AG09309 (cell line): ENCODE results near the gene IL4R.
A peak's percentile ranks its signal among the peaks of the same experiment; 100 is the strongest.

Experiments
- DNase-seq: peaks from one replicate; pipeline ENCODE4 v3.0.0-alpha.2; 2010; ENCODE audit warnings: low read depth
- H3K4me3 ChIP-seq: 2 replicates; pipeline ENCODE4 v1.5.1; 2011; ENCODE audit warnings: mild to moderate bottlenecking, low read depth, low read length, moderate library complexity; ENCODE audit not compliant: control insufficient read depth
- TF ChIP-seq, protein P1 (sequence below): IDR thresholded peaks from 2 replicates; pipeline ENCODE4 v1.5.1; 2011; ENCODE audit warnings: mild to moderate bottlenecking, low read depth, low read length, inconsistent platforms; ENCODE audit not compliant: insufficient read depth, control insufficient read depth; ENCODE audit errors: missing control alignments

The IL4R gene

DNA sequence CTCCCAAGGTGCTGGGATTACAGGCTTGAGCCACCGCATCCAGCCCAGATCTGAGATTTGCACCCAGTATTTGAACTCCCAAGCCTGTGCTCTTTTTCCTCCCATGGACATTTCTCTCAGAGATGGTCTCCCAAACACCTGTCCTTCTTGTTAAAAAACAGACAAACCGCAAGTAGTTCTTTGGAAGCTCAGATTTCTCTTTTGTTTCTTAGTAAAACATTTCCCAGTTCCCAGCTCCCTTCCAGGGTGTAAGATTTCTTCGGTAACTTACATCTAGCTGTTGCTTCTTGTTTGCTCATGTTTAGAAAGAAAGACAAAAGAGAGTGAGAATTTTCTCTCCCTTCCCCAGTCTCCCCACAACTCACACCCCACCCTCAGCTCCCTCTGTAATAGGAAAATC, 36.2 kb downstream of the IL4R start:
- TF ChIP-seq, protein P1, sequence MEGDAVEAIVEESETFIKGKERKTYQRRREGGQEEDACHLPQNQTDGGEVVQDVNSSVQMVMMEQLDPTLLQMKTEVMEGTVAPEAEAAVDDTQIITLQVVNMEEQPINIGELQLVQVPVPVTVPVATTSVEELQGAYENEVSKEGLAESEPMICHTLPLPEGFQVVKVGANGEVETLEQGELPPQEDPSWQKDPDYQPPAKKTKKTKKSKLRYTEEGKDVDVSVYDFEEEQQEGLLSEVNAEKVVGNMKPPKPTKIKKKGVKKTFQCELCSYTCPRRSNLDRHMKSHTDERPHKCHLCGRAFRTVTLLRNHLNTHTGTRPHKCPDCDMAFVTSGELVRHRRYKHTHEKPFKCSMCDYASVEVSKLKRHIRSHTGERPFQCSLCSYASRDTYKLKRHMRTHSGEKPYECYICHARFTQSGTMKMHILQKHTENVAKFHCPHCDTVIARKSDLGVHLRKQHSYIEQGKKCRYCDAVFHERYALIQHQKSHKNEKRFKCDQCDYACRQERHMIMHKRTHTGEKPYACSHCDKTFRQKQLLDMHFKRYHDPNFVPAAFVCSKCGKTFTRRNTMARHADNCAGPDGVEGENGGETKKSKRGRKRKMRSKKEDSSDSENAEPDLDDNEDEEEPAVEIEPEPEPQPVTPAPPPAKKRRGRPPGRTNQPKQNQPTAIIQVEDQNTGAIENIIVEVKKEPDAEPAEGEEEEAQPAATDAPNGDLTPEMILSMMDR: no peak
- H3K4me3 ChIP-seq: no peak overlapping the region
- DNase-seq: no peak

DNA sequence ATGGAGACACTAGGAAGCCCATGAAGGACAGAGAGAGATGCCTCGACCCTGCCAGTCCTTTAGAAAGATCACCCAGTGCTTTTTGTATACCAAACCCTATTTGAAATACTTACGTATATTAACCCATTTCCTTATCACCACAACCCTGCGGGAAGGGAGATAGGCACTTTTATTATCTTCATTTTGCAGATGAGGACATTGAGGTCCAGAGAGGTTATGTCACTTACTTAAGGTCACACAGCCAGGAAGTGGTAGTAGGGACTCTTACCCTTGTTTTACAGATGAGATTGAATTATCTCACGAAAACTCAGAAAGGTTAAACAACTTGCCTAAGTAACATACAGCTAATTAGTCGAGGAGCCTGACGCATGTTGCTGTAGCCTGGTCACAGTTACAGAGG, 38.2 kb downstream of the IL4R start:
- H3K4me3 ChIP-seq: no peak overlapping the region

DNA sequence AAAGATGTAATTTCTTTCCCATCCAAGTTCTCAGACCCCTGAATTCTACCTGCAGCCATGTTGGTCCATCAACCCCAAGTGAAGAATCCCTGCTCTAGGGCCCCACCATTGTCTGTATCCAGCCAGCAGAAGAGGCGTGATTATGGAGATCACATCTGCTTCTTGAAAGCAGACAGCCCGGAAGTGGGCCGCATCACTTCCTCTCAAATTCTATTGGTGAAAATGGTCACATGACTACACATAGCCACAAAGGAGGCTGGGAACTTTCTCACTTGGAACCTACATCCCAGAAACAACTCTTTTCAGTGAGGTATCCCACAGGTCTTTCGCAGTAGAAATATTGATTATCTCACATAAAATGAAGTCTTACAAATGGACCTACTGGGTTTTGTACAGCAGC, 40.1 kb downstream of the IL4R start:
- no peak overlapping the region for H3K4me3 ChIP-seq
- no peak for DNase-seq
- TF ChIP-seq, protein P1: no peak

More for the DNA sequence above, 38.2 kb downstream of the IL4R start:
- no peak for DNase-seq
- TF ChIP-seq, protein P1: no peak

DNA sequence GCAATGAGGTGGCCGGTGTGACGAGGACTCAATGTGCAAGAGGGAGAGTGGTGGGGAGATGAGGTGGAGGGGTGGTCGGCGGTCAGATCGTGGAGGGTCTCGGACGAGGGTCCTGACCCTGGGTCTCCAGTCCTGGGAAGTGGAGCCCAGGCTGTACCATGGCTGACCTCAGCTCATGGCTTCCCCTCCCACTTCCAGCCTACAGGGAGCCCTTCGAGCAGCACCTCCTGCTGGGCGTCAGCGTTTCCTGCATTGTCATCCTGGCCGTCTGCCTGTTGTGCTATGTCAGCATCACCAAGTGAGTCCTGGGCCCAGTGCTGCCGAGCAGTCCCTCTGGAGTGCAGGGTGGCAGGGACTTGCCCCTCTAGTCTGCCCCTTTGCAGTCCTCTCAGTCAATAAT, 41.8 kb downstream of the IL4R start:
- no peak for DNase-seq
- TF ChIP-seq, protein P1: peak; percentile 58
- H3K4me3 ChIP-seq: no peak overlapping the region

DNA sequence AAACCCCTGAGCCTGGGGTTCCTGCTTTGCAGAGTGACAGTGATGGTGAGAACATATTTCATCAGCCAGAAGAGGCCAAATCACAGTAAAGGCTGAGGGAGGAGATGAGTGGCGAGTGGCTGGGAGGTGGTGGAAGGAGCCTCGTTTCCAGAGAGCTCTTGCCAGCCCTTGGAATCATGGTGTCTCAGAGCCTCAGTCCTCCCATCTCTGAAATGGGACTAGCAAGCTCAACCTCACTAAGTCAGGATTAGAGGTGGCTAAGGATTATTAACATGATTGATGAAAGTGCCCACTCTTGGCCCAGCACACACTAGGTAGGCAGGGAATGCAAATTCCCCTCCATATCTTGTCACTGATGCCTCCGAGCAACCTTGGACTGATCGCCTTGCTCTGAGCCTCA, 43.0 kb downstream of the IL4R start:
- DNase-seq: no peak
- TF ChIP-seq, protein P1: no peak
- no peak overlapping the region for H3K4me3 ChIP-seq

DNA sequence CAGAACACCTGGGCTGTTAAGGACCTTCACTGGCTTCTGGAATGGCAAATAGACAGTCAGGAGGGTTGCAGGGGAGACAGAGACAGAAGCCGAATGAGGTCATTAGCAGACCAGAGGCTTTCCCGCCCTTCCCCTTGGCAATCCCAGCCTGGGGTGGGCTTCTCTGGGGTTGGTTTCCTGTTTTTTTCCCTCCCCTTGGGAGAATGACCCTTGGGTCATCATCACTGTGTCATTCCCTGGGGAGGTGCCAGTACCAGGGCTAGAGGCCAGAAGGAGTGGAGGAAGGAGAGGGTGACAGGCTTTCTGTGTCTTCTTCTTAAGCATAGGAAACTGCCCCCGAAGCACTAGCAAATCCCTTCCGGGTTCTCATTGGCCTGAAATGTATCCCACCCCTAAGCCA, 45.3 kb downstream of the IL4R start:
- TF ChIP-seq, protein P1: no peak
- DNase-seq: no peak
- no peak overlapping the region for H3K4me3 ChIP-seq

DNA sequence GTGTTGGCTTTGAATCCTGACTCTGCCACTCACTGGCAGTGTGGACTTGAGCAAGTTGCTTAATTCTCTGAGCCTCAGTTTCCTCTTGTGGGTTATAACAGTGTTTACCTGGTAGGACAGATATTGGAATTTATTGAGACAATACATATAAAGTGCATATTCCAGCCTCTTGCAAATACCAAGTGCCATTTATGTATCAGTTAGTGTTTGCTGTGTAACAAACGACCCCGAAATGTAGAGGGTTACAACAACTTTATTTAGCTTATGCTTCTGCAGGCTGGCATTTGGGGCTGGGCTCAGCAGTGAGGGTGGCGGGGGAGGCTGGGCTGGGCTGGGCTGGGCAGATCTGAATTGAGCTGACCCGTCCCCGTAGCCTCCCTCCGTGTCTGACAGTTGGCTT, 45.8 kb downstream of the IL4R start:
- DNase-seq: no peak
- TF ChIP-seq, protein P1: no peak
- no peak overlapping the region for H3K4me3 ChIP-seq
